Panc1 (cell line): ENCODE results near the gene TRIOBP. TPM values are rescaled to one million over a fixed set of nuclear protein-coding genes. Genes with fewer than 3 reads are reported as not detected.

Source experiments
- ATAC-seq: fragments of 200-7000 bp; cut with Tn5 transposase; 2 replicates; pipeline ENCODE4 v1.9.1; 2020; ENCODE audit warnings: mild to moderate bottlenecking, moderate library complexity
- BruUV-seq: library from RNA; stranded (reverse); fragments of 400-500 nt; replicated peaks from 2 replicates; lab custom pipeline; 2021; lab: Mats Ljungman, UMichigan
- CTCF ChIA-PET: fragments of 300-600 bp; sonication (Branson Sonifier 250); formaldehyde crosslinking; loops from one replicate; lab custom pipeline; 2022; ENCODE audit warnings: antibody characterized with exemption; lab: Charles Lee
- POLR2A ChIA-PET: fragments of 300-600 bp; sonication (Branson Sonifier 250); formaldehyde crosslinking; loops from one replicate; lab custom pipeline; 2022; ENCODE audit warnings: antibody characterized with exemption; lab: Charles Lee
- DNase-seq: peaks from one replicate; pipeline ENCODE4 v3.0.0-alpha.2; 2010; ENCODE audit warnings: low read depth, low spot score
- H3K27ac ChIP-seq: 2 replicates; pipeline ENCODE4 v1.5.1; 2011; ENCODE audit warnings: mild to moderate bottlenecking, low read length, inconsistent platforms
- H3K27me3 ChIP-seq: fragments of 200-500 bp; sonication (Bioruptor generic); 2 replicates; pipeline ENCODE4 v1.6.0; 2014; ENCODE audit warnings: low read length, inconsistent platforms; ENCODE audit not compliant: control insufficient read depth, insufficient read depth
- H3K36me3 ChIP-seq: fragments of 200-500 bp; sonication (Bioruptor generic); 2 replicates; pipeline ENCODE4 v1.5.1; 2014; ENCODE audit warnings: inconsistent platforms, mild to moderate bottlenecking, low read length, moderate library complexity; ENCODE audit not compliant: control insufficient read depth, insufficient read depth
- H3K4me1 ChIP-seq: 2 replicates; pipeline ENCODE4 v1.5.1; 2011; ENCODE audit warnings: inconsistent platforms, mild to moderate bottlenecking, low read length, moderate library complexity; ENCODE audit not compliant: control insufficient read depth, insufficient read depth
- H3K4me3 ChIP-seq, 2 experiments: 2 replicates each; pipeline ENCODE4 v1.5.1; 2011 to 2012; ENCODE audit warnings: low read depth in 2 of 2, low read length in 2 of 2, mild to moderate bottlenecking in 2 of 2, inconsistent platforms in 1 of 2, moderate library complexity in 1 of 2
- H3K9me3 ChIP-seq: fragments of 200-500 bp; sonication (Bioruptor generic); 2 replicates; pipeline ENCODE4 v1.5.1; 2014; ENCODE audit warnings: low read depth, mild to moderate bottlenecking, inconsistent platforms, low read length, moderate library complexity; ENCODE audit not compliant: control insufficient read depth, insufficient read depth
- POLR2AphosphoS5 ChIP-seq: IDR thresholded peaks from 2 replicates; pipeline ENCODE4 v1.6.1; 2012; ENCODE audit warnings: mild to moderate bottlenecking, low read depth, low read length, moderate library complexity
- SIN3A ChIP-seq: IDR thresholded peaks from 2 replicates; pipeline ENCODE4 v1.6.1; 2012; ENCODE audit warnings: low read depth, mild to moderate bottlenecking, low read length, moderate library complexity, borderline replicate concordance; ENCODE audit not compliant: insufficient read depth
- TCF7L2 ChIP-seq: IDR thresholded peaks from 2 replicates; pipeline ENCODE4 v1.6.1; 2011; ENCODE audit warnings: mild to moderate bottlenecking, low read depth, low read length, inconsistent platforms
- in situ Hi-C: cut with HindIII; loops from 2 replicates; pipeline ENCODE4 v1.10.0; 2016; ENCODE audit warnings: low sequenced_read_pairs, low pct_unique_long_range_greater_than_20kb
- intact Hi-C: fragments of 100-400 bp; cut with micrococcal nuclease; formaldehyde crosslinking; loops from one replicate; pipeline ENCODE4 v1.10.0; 2022; ENCODE audit not compliant: unreplicated experiment
- total RNA-seq: library from RNA; stranded (reverse); gene quantifications from one replicate; pipeline ENCODE4 v1.2.1, GENCODE V29; 2021; ENCODE audit not compliant: unreplicated experiment
- TF ChIP-seq, protein P1 (sequence below): fragments of 450-650 bp; IDR thresholded peaks from 2 replicates; pipeline ENCODE4 v1.5.1; 2017; ENCODE audit warnings: mild to moderate bottlenecking
- TF ChIP-seq, protein P2 (sequence below), 2 experiments: IDR thresholded peaks; 2 replicates each; pipeline ENCODE4 v1.6.1; 2011 to 2012; ENCODE audit warnings: low read depth in 2 of 2, control low read depth in 1 of 2, low read length in 1 of 2, mild to moderate bottlenecking in 1 of 2, moderate library complexity in 1 of 2; ENCODE audit not compliant: insufficient read depth in 1 of 2

The TRIOBP gene
- total RNA-seq, 1 experiment from 2014 or later = 50.5 TPM

GRCh38 chr22:37803195-37803638 is 106.4 kb downstream of the TRIOBP start:
- TF ChIP-seq POLR2AphosphoS5 (no peak), TCF7L2 (no peak), SIN3A (no peak)
- TF ChIP-seq, protein P1, sequence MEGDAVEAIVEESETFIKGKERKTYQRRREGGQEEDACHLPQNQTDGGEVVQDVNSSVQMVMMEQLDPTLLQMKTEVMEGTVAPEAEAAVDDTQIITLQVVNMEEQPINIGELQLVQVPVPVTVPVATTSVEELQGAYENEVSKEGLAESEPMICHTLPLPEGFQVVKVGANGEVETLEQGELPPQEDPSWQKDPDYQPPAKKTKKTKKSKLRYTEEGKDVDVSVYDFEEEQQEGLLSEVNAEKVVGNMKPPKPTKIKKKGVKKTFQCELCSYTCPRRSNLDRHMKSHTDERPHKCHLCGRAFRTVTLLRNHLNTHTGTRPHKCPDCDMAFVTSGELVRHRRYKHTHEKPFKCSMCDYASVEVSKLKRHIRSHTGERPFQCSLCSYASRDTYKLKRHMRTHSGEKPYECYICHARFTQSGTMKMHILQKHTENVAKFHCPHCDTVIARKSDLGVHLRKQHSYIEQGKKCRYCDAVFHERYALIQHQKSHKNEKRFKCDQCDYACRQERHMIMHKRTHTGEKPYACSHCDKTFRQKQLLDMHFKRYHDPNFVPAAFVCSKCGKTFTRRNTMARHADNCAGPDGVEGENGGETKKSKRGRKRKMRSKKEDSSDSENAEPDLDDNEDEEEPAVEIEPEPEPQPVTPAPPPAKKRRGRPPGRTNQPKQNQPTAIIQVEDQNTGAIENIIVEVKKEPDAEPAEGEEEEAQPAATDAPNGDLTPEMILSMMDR = no peak
- TF ChIP-seq, protein P2, sequence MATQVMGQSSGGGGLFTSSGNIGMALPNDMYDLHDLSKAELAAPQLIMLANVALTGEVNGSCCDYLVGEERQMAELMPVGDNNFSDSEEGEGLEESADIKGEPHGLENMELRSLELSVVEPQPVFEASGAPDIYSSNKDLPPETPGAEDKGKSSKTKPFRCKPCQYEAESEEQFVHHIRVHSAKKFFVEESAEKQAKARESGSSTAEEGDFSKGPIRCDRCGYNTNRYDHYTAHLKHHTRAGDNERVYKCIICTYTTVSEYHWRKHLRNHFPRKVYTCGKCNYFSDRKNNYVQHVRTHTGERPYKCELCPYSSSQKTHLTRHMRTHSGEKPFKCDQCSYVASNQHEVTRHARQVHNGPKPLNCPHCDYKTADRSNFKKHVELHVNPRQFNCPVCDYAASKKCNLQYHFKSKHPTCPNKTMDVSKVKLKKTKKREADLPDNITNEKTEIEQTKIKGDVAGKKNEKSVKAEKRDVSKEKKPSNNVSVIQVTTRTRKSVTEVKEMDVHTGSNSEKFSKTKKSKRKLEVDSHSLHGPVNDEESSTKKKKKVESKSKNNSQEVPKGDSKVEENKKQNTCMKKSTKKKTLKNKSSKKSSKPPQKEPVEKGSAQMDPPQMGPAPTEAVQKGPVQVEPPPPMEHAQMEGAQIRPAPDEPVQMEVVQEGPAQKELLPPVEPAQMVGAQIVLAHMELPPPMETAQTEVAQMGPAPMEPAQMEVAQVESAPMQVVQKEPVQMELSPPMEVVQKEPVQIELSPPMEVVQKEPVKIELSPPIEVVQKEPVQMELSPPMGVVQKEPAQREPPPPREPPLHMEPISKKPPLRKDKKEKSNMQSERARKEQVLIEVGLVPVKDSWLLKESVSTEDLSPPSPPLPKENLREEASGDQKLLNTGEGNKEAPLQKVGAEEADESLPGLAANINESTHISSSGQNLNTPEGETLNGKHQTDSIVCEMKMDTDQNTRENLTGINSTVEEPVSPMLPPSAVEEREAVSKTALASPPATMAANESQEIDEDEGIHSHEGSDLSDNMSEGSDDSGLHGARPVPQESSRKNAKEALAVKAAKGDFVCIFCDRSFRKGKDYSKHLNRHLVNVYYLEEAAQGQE (IDR thresholded peaks at IDR 0.05; ENCODE audit: insufficient read depth in 1 of 2, low read depth in 2 of 2, low read length in 1 of 2) = no peak
- POLR2A ChIA-PET = no interaction called here
- DNase-seq (no peak), ATAC-seq (no peak)
- no peaks in the 10 kb centered on the region for H3K9me3 ChIP-seq
- peak overlapping the region; percentile 55 to 75 for H3K4me3 ChIP-seq
- BruUV-seq = no TSS peak
- CTCF ChIA-PET = no interaction called here
- no peaks in the 10 kb centered on the region for H3K27me3 ChIP-seq
- in situ Hi-C loops = no loop called here
- peak overlapping the region; percentile 81 for H3K27ac ChIP-seq
- H3K4me1 ChIP-seq = peaks cover 11% of the 10 kb centered on the region
- intact Hi-C loops = no loop called here
- no peaks in the 10 kb centered on the region; the same call in 1 of the 2 replicates for H3K36me3 ChIP-seq

- BruUV-seq = no TSS peak
- H3K4me1 ChIP-seq = peaks cover 11% of the 10 kb centered on the region
- H3K36me3 ChIP-seq = no peaks in the 10 kb centered on the region; the same call in 1 of the 2 replicates
- peak overlapping the region; percentile 65 to 75 for H3K4me3 ChIP-seq
- DNase-seq (no peak), ATAC-seq (no peak)
- intact Hi-C loops = no loop called here
- ChIA-PET CTCF (no interaction called here), POLR2A (no interaction called here)
- peak overlapping the region; percentile 81 for H3K27ac ChIP-seq
- no peaks in the 10 kb centered on the region for H3K9me3 ChIP-seq
- in situ Hi-C loops = no loop called here
- no peaks in the 10 kb centered on the region for H3K27me3 ChIP-seq
- TF ChIP-seq SIN3A = no peak
- TF ChIP-seq, protein P2 (IDR thresholded peaks at IDR 0.05; ENCODE audit: insufficient read depth in 1 of 2, low read depth in 2 of 2, low read length in 1 of 2) = no peak
- TF ChIP-seq, protein P1 = no peak
- TF ChIP-seq TCF7L2 = no peak
- no peak for TF ChIP-seq POLR2AphosphoS5
Observed at GRCh38 chr22:37803639-37804351, 106.9 kb downstream of the TRIOBP start.
